H9 (cell line): ENCODE results near the gene SPATA18. TPM values are rescaled to one million over a fixed set of nuclear protein-coding genes. Genes with fewer than 3 reads are reported as not detected.

ENCODE experiments used
- DNase-seq: peaks from one replicate; pipeline ENCODE4 v3.0.0-alpha.2; 2017
- H2AFZ ChIP-seq: one replicate; pipeline ENCODE4 v1.6.1; 2013; ENCODE audit warnings: mild to moderate bottlenecking, low read length, control low read depth, moderate library complexity
- H2AK5ac ChIP-seq: 2 replicates; pipeline ENCODE4 v1.6.1; 2013; ENCODE audit warnings: low read length, control low read depth, mixed read lengths; ENCODE audit not compliant: insufficient read length
- H2BK120ac ChIP-seq: one replicate; pipeline ENCODE4 v1.6.1; 2013; ENCODE audit warnings: low read depth, mild to moderate bottlenecking, low read length, control low read depth, inconsistent platforms; ENCODE audit not compliant: poor library complexity, severe bottlenecking
- H2BK12ac ChIP-seq: 2 replicates; pipeline ENCODE4 v1.6.1; 2013; ENCODE audit warnings: low read length, control low read depth, mixed read lengths, low read depth; ENCODE audit not compliant: insufficient read length
- H2BK15ac ChIP-seq: 2 replicates; pipeline ENCODE4 v1.6.1; 2013; ENCODE audit warnings: low read depth, low read length, control low read depth
- H2BK20ac ChIP-seq: one replicate; pipeline ENCODE4 v1.6.1; 2013; ENCODE audit warnings: low read depth, mild to moderate bottlenecking, low read length, control low read depth, inconsistent platforms; ENCODE audit not compliant: poor library complexity, severe bottlenecking
- H2BK5ac ChIP-seq: 2 replicates; pipeline ENCODE4 v1.6.1; 2013; ENCODE audit warnings: low read length, control low read depth, mixed read lengths; ENCODE audit not compliant: insufficient read length
- H3K14ac ChIP-seq: 2 replicates; pipeline ENCODE4 v1.6.1; 2013; ENCODE audit warnings: low read length, control low read depth; ENCODE audit not compliant: insufficient read depth
- H3K18ac ChIP-seq: 2 replicates; pipeline ENCODE4 v1.6.1; 2013; ENCODE audit warnings: low read depth, mild to moderate bottlenecking, mixed read lengths, low read length, control low read depth; ENCODE audit not compliant: insufficient read length
- H3K23ac ChIP-seq: 2 replicates; pipeline ENCODE4 v1.6.1; 2013; ENCODE audit warnings: low read length, control low read depth, mixed read lengths, low read depth; ENCODE audit not compliant: insufficient read length
- H3K23me2 ChIP-seq: 2 replicates; pipeline ENCODE4 v1.6.1; 2013; ENCODE audit warnings: low read depth, mild to moderate bottlenecking, mixed read lengths, low read length, control low read depth; ENCODE audit not compliant: insufficient read length, poor library complexity, severe bottlenecking
- H3K27ac ChIP-seq: 2 replicates; pipeline ENCODE4 v1.5.1; 2013; ENCODE audit warnings: low read length, control low read depth, mixed read lengths, low read depth; ENCODE audit not compliant: insufficient read length
- H3K27me3 ChIP-seq: 2 replicates; pipeline ENCODE4 v1.6.1; 2013; ENCODE audit warnings: low read length, control low read depth, inconsistent platforms; ENCODE audit not compliant: insufficient read depth
- H3K4ac ChIP-seq: 2 replicates; pipeline ENCODE4 v1.6.1; 2013; ENCODE audit warnings: low read depth, mild to moderate bottlenecking, control low read depth, inconsistent platforms, low read length, moderate library complexity
- H3K4me1 ChIP-seq: 2 replicates; pipeline ENCODE4 v1.6.1; 2013; ENCODE audit warnings: low read length, control low read depth, inconsistent platforms; ENCODE audit not compliant: insufficient read depth
- H3K4me2 ChIP-seq: 2 replicates; pipeline ENCODE4 v1.6.1; 2013; ENCODE audit warnings: low read length, control low read depth, mixed read lengths; ENCODE audit not compliant: insufficient read length, insufficient read depth
- H3K56ac ChIP-seq: 2 replicates; pipeline ENCODE4 v1.6.1; 2013; ENCODE audit warnings: low read depth, mild to moderate bottlenecking, mixed read lengths, low read length, control low read depth; ENCODE audit not compliant: insufficient read length
- H3K79me1 ChIP-seq: 2 replicates; pipeline ENCODE4 v1.6.1; 2013; ENCODE audit warnings: low read depth, mild to moderate bottlenecking, moderate library complexity, low read length, control low read depth, inconsistent platforms; ENCODE audit not compliant: insufficient read depth, poor library complexity, severe bottlenecking
- H3K79me2 ChIP-seq: 2 replicates; pipeline ENCODE4 v1.6.1; 2013; ENCODE audit warnings: low read length, control low read depth, inconsistent platforms; ENCODE audit not compliant: insufficient read depth
- H3K9ac ChIP-seq: 2 replicates; pipeline ENCODE4 v1.6.1; 2013; ENCODE audit warnings: low read length, control low read depth, mixed read lengths; ENCODE audit not compliant: insufficient read length; ENCODE audit errors: extremely low read depth
- H3K9me3 ChIP-seq: one replicate; pipeline ENCODE4 v1.6.1; 2013; ENCODE audit warnings: low read depth, low read length, inconsistent platforms; ENCODE audit not compliant: control insufficient read depth
- H3T11ph ChIP-seq: one replicate; pipeline ENCODE4 v1.6.1; 2013; ENCODE audit warnings: mild to moderate bottlenecking, low read length, control low read depth, inconsistent platforms
- H4K20me1 ChIP-seq: one replicate; pipeline ENCODE4 v1.6.1; 2013; ENCODE audit not compliant: control insufficient read depth, insufficient read length, insufficient read depth
- H4K5ac ChIP-seq: 2 replicates; pipeline ENCODE4 v1.6.1; 2013; ENCODE audit warnings: low read depth, mild to moderate bottlenecking, mixed read lengths, low read length, control low read depth; ENCODE audit not compliant: insufficient read length
- H4K8ac ChIP-seq: replicated peaks from 2 replicates; pipeline ENCODE4 v1.6.1; 2013; ENCODE audit warnings: low read length, control low read depth, mixed read lengths, low read depth; ENCODE audit not compliant: insufficient read length
- H4K91ac ChIP-seq: 2 replicates; pipeline ENCODE4 v1.6.1; 2013; ENCODE audit warnings: low read depth, mild to moderate bottlenecking, moderate library complexity, mixed read lengths, low read length, control low read depth; ENCODE audit not compliant: insufficient read length
- H3K27ac Mint-ChIP-seq, 3 experiments: 2 replicates in 2 of 3; 3 replicates in 1 of 3; pipeline ENCODE4 v1.8.0; 2020 to 2021; ENCODE audit warnings: mixed read lengths in 3 of 3, mild to moderate bottlenecking in 1 of 3, moderate library complexity in 1 of 3
- H3K27me3 Mint-ChIP-seq: 2 replicates; pipeline ENCODE4 v1.8.0; 2021; ENCODE audit warnings: low read depth, mild to moderate bottlenecking, moderate library complexity, mixed read lengths
- H3K36me3 Mint-ChIP-seq, 3 experiments: 2 replicates in 2 of 3; 3 replicates in 1 of 3; pipeline ENCODE4 v1.8.0; 2020 to 2021; ENCODE audit warnings: low read depth in 3 of 3, mixed read lengths in 3 of 3; ENCODE audit not compliant: insufficient read depth in 1 of 3
- H3K4me1 Mint-ChIP-seq, 2 experiments: 2 replicates each; pipeline ENCODE4 v1.8.0; 2020; ENCODE audit warnings: mixed read lengths in 2 of 2
- H3K4me3 Mint-ChIP-seq, 2 experiments: 2 replicates in 1 of 2; 3 replicates in 1 of 2; pipeline ENCODE4 v1.8.0; 2020 to 2021; ENCODE audit warnings: mild to moderate bottlenecking in 2 of 2, mixed read lengths in 2 of 2, moderate library complexity in 1 of 2
- H3K9me3 Mint-ChIP-seq, 2 experiments: 2 replicates in 1 of 2; 3 replicates in 1 of 2; pipeline ENCODE4 v1.8.0; 2020; ENCODE audit warnings: mild to moderate bottlenecking in 2 of 2, mixed read lengths in 2 of 2, moderate library complexity in 1 of 2
- WGBS: extraction: QIAGEN DNeasy Blood & Tissue Kit; methylation state at CpG from one replicate; pipeline ENCODE4 v1.1.7; 2013; ENCODE audit warnings: missing lambda C conversion rate, low lambda C conversion rate, mixed read lengths; ENCODE audit not compliant: insufficient read length; ENCODE audit errors: extremely low coverage; 5-methylcytosine and 5-hydroxymethylcytosine counted together
- total RNA-seq: library from RNA; stranded (reverse); gene quantifications from 2 replicates; pipeline ENCODE4 v1.2.1, GENCODE V29; 2021
- TF ChIP-seq, protein P1 (sequence below): fragments of 200-600 bp; sonication (generic); conservative IDR thresholded peaks from 3 replicates; pipeline ENCODE4 v1.8.0; 2021; ENCODE audit warnings: antibody characterized with exemption, mild to moderate bottlenecking

Gene SPATA18
- total RNA-seq, 1 experiment from 2014 or later, result 3.9 TPM

DNA sequence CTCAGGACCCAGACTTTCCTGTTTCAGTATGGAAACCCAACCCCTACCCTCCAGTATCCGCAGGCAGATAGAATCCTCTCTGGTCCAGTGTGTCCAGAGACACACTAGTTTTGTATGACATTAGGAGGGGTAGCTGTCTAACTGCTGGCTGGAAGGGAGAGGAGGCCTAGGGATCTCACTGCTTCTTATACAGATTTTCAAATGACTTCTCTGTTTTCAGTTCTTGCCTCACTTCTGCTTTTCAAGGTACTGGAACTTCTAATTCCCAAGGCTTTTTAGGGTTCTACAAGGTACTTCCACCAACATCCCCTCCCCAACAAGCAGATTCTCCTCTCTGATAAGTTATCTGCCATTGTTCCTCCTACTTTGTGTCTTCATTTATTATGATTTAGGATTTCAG is 19.1 kb upstream of the SPATA18 start:
- Histone ChIP-seq H4K8ac (no peak overlapping the region), H3K23me2 (no peaks in the 10 kb centered on the region), H3K4ac (no peak overlapping the region), H2AK5ac (no peak overlapping the region), H3K27ac (no peak overlapping the region), H3K4me2 (no peak overlapping the region), H3T11ph (no peak overlapping the region), H2AFZ (no peak overlapping the region), H2BK5ac (no peak overlapping the region), H3K9ac (no peak overlapping the region), H2BK120ac (no peak overlapping the region), H3K79me1 (no peaks in the 10 kb centered on the region), H2BK15ac (no peak overlapping the region), H4K5ac (no peak overlapping the region), H3K79me2 (no peaks in the 10 kb centered on the region), H3K23ac (no peak overlapping the region), H3K4me1 (no peaks in the 10 kb centered on the region), H4K20me1 (no peaks in the 10 kb centered on the region), H3K56ac (no peak overlapping the region), H3K14ac (no peak overlapping the region), H3K27me3 (no peaks in the 10 kb centered on the region), H2BK20ac (no peak overlapping the region), H3K18ac (no peak overlapping the region), H3K9me3 (no peaks in the 10 kb centered on the region), H4K91ac (no peak overlapping the region), H2BK12ac (no peak overlapping the region)
- Mint-ChIP-seq H3K9me3 (no peaks in the 10 kb centered on the region), H3K36me3 (peaks cover 16 to 51% (median 37%) of the 10 kb centered on the region in 3 experiments), H3K27me3 (no peaks in the 10 kb centered on the region), H3K4me3 (no peak overlapping the region), H3K27ac (no peak overlapping the region; a peak in 2 of 7 replicates), H3K4me1 (peaks cover 12 to 15% of the 10 kb centered on the region in 2 experiments)
- no CpG with 5 or more reads among the region's 1 CpG for WGBS
- no peak for DNase-seq
- TF ChIP-seq, protein P1, sequence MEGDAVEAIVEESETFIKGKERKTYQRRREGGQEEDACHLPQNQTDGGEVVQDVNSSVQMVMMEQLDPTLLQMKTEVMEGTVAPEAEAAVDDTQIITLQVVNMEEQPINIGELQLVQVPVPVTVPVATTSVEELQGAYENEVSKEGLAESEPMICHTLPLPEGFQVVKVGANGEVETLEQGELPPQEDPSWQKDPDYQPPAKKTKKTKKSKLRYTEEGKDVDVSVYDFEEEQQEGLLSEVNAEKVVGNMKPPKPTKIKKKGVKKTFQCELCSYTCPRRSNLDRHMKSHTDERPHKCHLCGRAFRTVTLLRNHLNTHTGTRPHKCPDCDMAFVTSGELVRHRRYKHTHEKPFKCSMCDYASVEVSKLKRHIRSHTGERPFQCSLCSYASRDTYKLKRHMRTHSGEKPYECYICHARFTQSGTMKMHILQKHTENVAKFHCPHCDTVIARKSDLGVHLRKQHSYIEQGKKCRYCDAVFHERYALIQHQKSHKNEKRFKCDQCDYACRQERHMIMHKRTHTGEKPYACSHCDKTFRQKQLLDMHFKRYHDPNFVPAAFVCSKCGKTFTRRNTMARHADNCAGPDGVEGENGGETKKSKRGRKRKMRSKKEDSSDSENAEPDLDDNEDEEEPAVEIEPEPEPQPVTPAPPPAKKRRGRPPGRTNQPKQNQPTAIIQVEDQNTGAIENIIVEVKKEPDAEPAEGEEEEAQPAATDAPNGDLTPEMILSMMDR, result no peak
